ENCODE measurements around the gene ASB6. TPM values are rescaled to one million over a fixed set of nuclear protein-coding genes. Genes with fewer than 3 reads are reported as not detected.

Gene ASB6
- total and polyA plus RNA-seq, 2 of the 13 experiments (the other 11 are each of a cell fraction or from before 2014, with no cell fraction given), result 8.2 to 8.4 TPM

- no peak for TF ChIP-seq SP140L (CRISPR knock-in tag; IDR thresholded peaks at IDR 0.05; ENCODE audit: borderline replicate concordance)
- TF ChIP-seq ZNF724P (CRISPR knock-in tag; IDR thresholded peaks at IDR 0.05; ENCODE audit: borderline replicate concordance), result 0 out of 2 replicates have a peak, but pooled peaks have one; percentile 20
- TF ChIP-seq KAT7 (CRISPR knock-in tag; IDR thresholded peaks at IDR 0.05; ENCODE audit: borderline replicate concordance), result no peak
- TF ChIP-seq ZNF230 (CRISPR knock-in tag; IDR thresholded peaks at IDR 0.05), result peak; percentile 57; the same call in 1 of the 2 replicates
- TF ChIP-seq DMTF1 (CRISPR knock-in tag; IDR thresholded peaks at IDR 0.05), result no peak
- TF ChIP-seq TEAD2 (CRISPR knock-in tag; IDR thresholded peaks at IDR 0.05), result no peak
- TF ChIP-seq NCOA2 (CRISPR knock-in tag; IDR thresholded peaks at IDR 0.05), result 0 out of 2 replicates have a peak, but pooled peaks have one; percentile 14
- no peak; the same call in 1 of the 2 replicates for TF ChIP-seq MAF1 (CRISPR knock-in tag; IDR thresholded peaks at IDR 0.05; ENCODE audit: borderline replicate concordance)
- peak; percentile 22; the same call in 1 of the 2 replicates for TF ChIP-seq KDM3A (CRISPR knock-in tag; IDR thresholded peaks at IDR 0.05; ENCODE audit: low read depth)
- TF ChIP-seq ZSCAN9 (CRISPR knock-in tag; IDR thresholded peaks at IDR 0.05; ENCODE audit: borderline replicate concordance), result peak; percentile 61; the same call in 1 of the 2 replicates
- peak; percentile 54; the same call in 1 of the 2 replicates for TF ChIP-seq SKIL (CRISPR knock-in tag; IDR thresholded peaks at IDR 0.05; ENCODE audit: borderline replicate concordance)
- TF ChIP-seq ZNF280B (CRISPR knock-in tag; IDR thresholded peaks at IDR 0.05; ENCODE audit: borderline replicate concordance), result peak; percentile 54; the same call in 1 of the 2 replicates
- 0 out of 2 replicates have a peak, but pooled peaks have one; percentile 3 for TF ChIP-seq ZNF563 (CRISPR knock-in tag; IDR thresholded peaks at IDR 0.05)
- TF ChIP-seq ZNF326 (CRISPR knock-in tag; IDR thresholded peaks at IDR 0.05; ENCODE audit: borderline replicate concordance), result no peak
- TF ChIP-seq IRF1 (CRISPR knock-in tag; IDR thresholded peaks at IDR 0.05; ENCODE audit: low read depth), result no peak
- TF ChIP-seq HDAC6 (IDR thresholded peaks at IDR 0.05; ENCODE audit: low read depth, low read length), result no peak
- TF ChIP-seq ZNF670 (CRISPR knock-in tag; IDR thresholded peaks at IDR 0.05; ENCODE audit: borderline replicate concordance), result peak; percentile 73
- no peak for TF ChIP-seq HDAC2 (CRISPR knock-in tag; IDR thresholded peaks at IDR 0.05)
- TF ChIP-seq TAF15 (IDR thresholded peaks at IDR 0.05; ENCODE audit: low read depth, low read length, poor library complexity, severe bottlenecking), result no peak
- peak; percentile 16; the same call in 1 of the 2 replicates for TF ChIP-seq TCF7 (IDR thresholded peaks at IDR 0.05; ENCODE audit: low read depth)
- 0 out of 2 replicates have a peak, but pooled peaks have one; percentile 46 for TF ChIP-seq GATAD1 (CRISPR knock-in tag; IDR thresholded peaks at IDR 0.05)
- no peak for TF ChIP-seq ZSCAN12 (CRISPR knock-in tag; IDR thresholded peaks at IDR 0.05)
- TF ChIP-seq ZNF234 (CRISPR knock-in tag; conservative IDR thresholded peaks at IDR 0.05), result no peak
Measured at GRCh38 chr9:129596541-129597331, 45.2 kb downstream of the ASB6 start (continued).
